HCT116 (cell line): ENCODE data around the gene ACSF2. TPM values are rescaled to one million over a fixed set of nuclear protein-coding genes. Genes with fewer than 3 reads are reported as not detected.

ENCODE experiments used
- ATAC-seq: fragments of 200-7000 bp; cut with Tn5 transposase; 2 replicates; pipeline ENCODE4 v1.9.1; 2020; ENCODE audit warnings: mild to moderate bottlenecking, moderate library complexity
- BruUV-seq: library from RNA; stranded (reverse); fragments of 400-500 nt; replicated peaks from 2 replicates; lab custom pipeline; 2021; lab: Mats Ljungman, UMichigan
- CTCF ChIA-PET: fragments of 300-600 bp; sonication (Branson Sonifier 250); formaldehyde crosslinking; loops from one replicate; lab custom pipeline; 2021; ENCODE audit warnings: antibody characterized with exemption; lab: Charles Lee
- POLR2A ChIA-PET: fragments of 300-600, 350-600 bp; sonication (Branson Sonifier 250); formaldehyde crosslinking; loops from one replicate; lab custom pipeline; 2021; ENCODE audit warnings: antibody characterized with exemption; lab: Charles Lee
- RAD21 ChIA-PET, 2 experiments: fragments of 300-600 bp; sonication (Branson Sonifier 250); formaldehyde crosslinking; loops; one replicate each; lab custom pipeline; 2023; ENCODE audit warnings: low total read pairs in 2 of 2; ENCODE audit not compliant: uncharacterized antibody in 2 of 2, unreplicated experiment in 2 of 2, low non-redundant PET in 1 of 2; lab: Charles Lee
- DNase-seq: peaks from one replicate; pipeline ENCODE4 v3.0.0-alpha.2; 2010; ENCODE audit warnings: low read depth, low spot score
- H2AFZ ChIP-seq: fragments of 200-600 bp; shearing (Covaris generic), sonication (generic); 2 replicates; pipeline ENCODE4 v1.6.1; 2017; ENCODE audit warnings: low read depth, mixed run types, mixed read lengths, antibody characterized with exemption, low read length; ENCODE audit not compliant: poor library complexity, severe bottlenecking
- H3K27ac ChIP-seq: 2 replicates; pipeline ENCODE4 v1.5.1; 2012; ENCODE audit warnings: low read depth, low read length
- H3K27me3 ChIP-seq: fragments of 200-600 bp; sonication (generic); 2 replicates; pipeline ENCODE4 v1.6.1; 2016; ENCODE audit warnings: mixed run types, low read length, mixed read lengths; ENCODE audit not compliant: insufficient read depth
- H3K36me3 ChIP-seq, 2 experiments: fragments of 200-500 bp in 1 of 2; fragments of 200-600 bp in 1 of 2; sonication (Bioruptor generic) in 1 of 2; sonication (generic) in 1 of 2; 2 replicates each; pipeline versions ENCODE4 v1.5.1 to v1.6.1; 2014 to 2016; ENCODE audit warnings: low read length in 2 of 2, inconsistent platforms in 1 of 2, mixed read lengths in 1 of 2, mixed run types in 1 of 2; ENCODE audit not compliant: insufficient read depth in 2 of 2, control insufficient read depth in 1 of 2
- H3K4me1 ChIP-seq, 2 experiments: fragments of 200-600 bp in 1 of 2; sonication (generic) in 1 of 2; 2 replicates each; pipeline versions ENCODE4 v1.5.1 to v1.6.1; 2012 to 2017; ENCODE audit warnings: low read length in 2 of 2, inconsistent platforms in 1 of 2, mild to moderate bottlenecking in 1 of 2, mixed read lengths in 1 of 2, mixed run types in 1 of 2, moderate library complexity in 1 of 2; ENCODE audit not compliant: insufficient read depth in 2 of 2, control insufficient read depth in 1 of 2
- H3K4me2 ChIP-seq: fragments of 200-600 bp; sonication (generic); 2 replicates; pipeline ENCODE4 v1.6.1; 2017; ENCODE audit warnings: mixed run types, low read length, mixed read lengths
- H3K4me3 ChIP-seq, 2 experiments: fragments of 200-600 bp in 1 of 2; sonication (generic) in 1 of 2; replicated peaks in 1 of 2; 2 replicates each; pipeline ENCODE4 v1.5.1; 2011 to 2016; ENCODE audit warnings: low read length in 2 of 2, control low read depth in 1 of 2, low read depth in 1 of 2, mild to moderate bottlenecking in 1 of 2, mixed read lengths in 1 of 2, mixed run types in 1 of 2
- H3K79me2 ChIP-seq: fragments of 200-600 bp; sonication (generic); 2 replicates; pipeline ENCODE4 v1.6.1; 2017; ENCODE audit warnings: mild to moderate bottlenecking, mixed run types, low read length, moderate library complexity, mixed read lengths; ENCODE audit not compliant: insufficient read depth
- H3K9ac ChIP-seq: fragments of 200-600 bp; sonication (generic); 2 replicates; pipeline ENCODE4 v1.6.1; 2016; ENCODE audit warnings: low read length, mixed read lengths
- H3K9me2 ChIP-seq: fragments of 200-600 bp; sonication (generic), shearing (Covaris generic); 2 replicates; pipeline ENCODE4 v1.6.1; 2017; ENCODE audit warnings: mixed run types, mild to moderate bottlenecking, moderate library complexity; ENCODE audit not compliant: insufficient read depth
- H3K9me3 ChIP-seq, 2 experiments: fragments of 200-500 bp in 1 of 2; fragments of 200-600 bp in 1 of 2; sonication (Bioruptor generic) in 1 of 2; sonication (generic) in 1 of 2; 2 replicates each; pipeline ENCODE4 v1.6.1; 2014 to 2017; ENCODE audit warnings: low read length in 2 of 2, mixed read lengths in 2 of 2, inconsistent platforms in 1 of 2, low read depth in 1 of 2, mild to moderate bottlenecking in 1 of 2, mixed run types in 1 of 2, moderate library complexity in 1 of 2; ENCODE audit not compliant: control insufficient read depth in 1 of 2, insufficient read depth in 1 of 2
- H4K20me1 ChIP-seq: fragments of 200-600 bp; sonication (generic), shearing (Covaris generic); 2 replicates; pipeline ENCODE4 v1.6.1; 2017; ENCODE audit warnings: mixed run types, mild to moderate bottlenecking, moderate library complexity; ENCODE audit not compliant: insufficient read depth
- ATF3 ChIP-seq: IDR thresholded peaks from 2 replicates; pipeline ENCODE4 v1.6.1; 2012
- CTCF ChIP-seq, 3 experiments: fragments of 200-600 bp in 1 of 3; sonication (generic) in 1 of 3; IDR thresholded peaks in 2 of 3; conservative IDR thresholded peaks in 1 of 3; 2 replicates each; pipeline ENCODE4 v1.5.1; 2012 to 2017; ENCODE audit warnings: low read depth in 2 of 3, low read length in 2 of 3, antibody characterized with exemption in 1 of 3, borderline replicate concordance in 1 of 3, control low read depth in 1 of 3, mild to moderate bottlenecking in 1 of 3, mixed read lengths in 1 of 3, mixed run types in 1 of 3, moderate library complexity in 1 of 3; ENCODE audit not compliant: insufficient read depth in 1 of 3
- ELF1 ChIP-seq: IDR thresholded peaks from 2 replicates; pipeline ENCODE4 v1.6.1; 2012; ENCODE audit warnings: low read depth, borderline replicate concordance
- EZH2 ChIP-seq: fragments of 200-600 bp; sonication (generic); IDR thresholded peaks from 2 replicates; pipeline ENCODE4 v1.6.1; 2017; ENCODE audit warnings: antibody characterized with exemption, mixed run types
- JUND ChIP-seq: IDR thresholded peaks from 2 replicates; pipeline ENCODE4 v1.6.1; 2012
- MAX ChIP-seq: IDR thresholded peaks from 2 replicates; pipeline ENCODE4 v1.6.1; 2012
- RAD21 ChIP-seq: IDR thresholded peaks from 2 replicates; pipeline ENCODE4 v1.6.1; 2012; ENCODE audit warnings: low read depth, mild to moderate bottlenecking
- REST ChIP-seq: IDR thresholded peaks from 2 replicates; pipeline ENCODE4 v1.6.1; 2012; ENCODE audit warnings: low read depth
- SIN3A ChIP-seq: IDR thresholded peaks from 2 replicates; pipeline ENCODE4 v1.6.1; 2012; ENCODE audit warnings: low read depth
- SP1 ChIP-seq: IDR thresholded peaks from 2 replicates; pipeline ENCODE4 v1.6.1; 2012; ENCODE audit warnings: low read depth
- TCF7L2 ChIP-seq: IDR thresholded peaks from 2 replicates; pipeline ENCODE4 v1.7.0; 2011; ENCODE audit warnings: borderline replicate concordance, inconsistent platforms; ENCODE audit not compliant: insufficient read depth, insufficient read length; ENCODE audit errors: extremely low read depth
- YY1 ChIP-seq: IDR thresholded peaks from 2 replicates; pipeline ENCODE4 v1.6.1; 2011; ENCODE audit warnings: low read length, low read depth, moderate library complexity, mild to moderate bottlenecking; ENCODE audit not compliant: insufficient replicate concordance; ENCODE audit errors: extremely low read depth
- ZBTB33 ChIP-seq: IDR thresholded peaks from 2 replicates; pipeline ENCODE4 v1.6.1; 2011; ENCODE audit warnings: mild to moderate bottlenecking, low read length, moderate library complexity; ENCODE audit not compliant: insufficient replicate concordance; ENCODE audit errors: extremely low read depth
- ZFX ChIP-seq: fragments of 450-650 bp; IDR thresholded peaks from 2 replicates; pipeline ENCODE4 v1.6.1; 2017
- ZNF274 ChIP-seq: fragments of 200-500 bp; sonication (Bioruptor generic); IDR thresholded peaks from 2 replicates; pipeline ENCODE4 v1.6.1; 2014; ENCODE audit warnings: mild to moderate bottlenecking, low read depth, low read length, inconsistent platforms
- intact Hi-C: fragments of 100-400 bp; cut with micrococcal nuclease; formaldehyde crosslinking; loops from 2 replicates; pipeline ENCODE4 v1.10.0; 2022
- total RNA-seq: library from RNA; stranded (reverse); gene quantifications from one replicate; pipeline ENCODE4 v1.2.1, GENCODE V29; 2021; ENCODE audit not compliant: unreplicated experiment

Gene ACSF2
- total RNA-seq, 1 experiment from 2014 or later = 52.4 TPM

GRCh38 chr17:50467114-50467854 lies 41.3 kb downstream of the ACSF2 start (continued):
- TF ChIP-seq TCF7L2 (no peak), JUND (no peak), ZFX (no peak), SIN3A (no peak), ELF1 (no peak), MAX (no peak), YY1 (no peak)

GRCh38 chr17:50467855-50468303 lies 41.9 kb downstream of the ACSF2 start:
- Histone ChIP-seq H3K79me2 (no peaks in the 10 kb centered on the region), H3K9me2 (no peaks in the 10 kb centered on the region), H3K4me1 (peaks cover 4 to 16% of the 10 kb centered on the region in 2 experiments; a peak in 2 of 4 replicates), H3K9me3 (no peaks in the 10 kb centered on the region), H4K20me1 (no peaks in the 10 kb centered on the region), H3K27me3 (no peaks in the 10 kb centered on the region), H2AFZ (no peak overlapping the region), H3K4me2 (no peak overlapping the region), H3K27ac (no peak overlapping the region), H3K4me3 (no peak overlapping the region), H3K36me3 (no peaks in the 10 kb centered on the region), H3K9ac (no peak overlapping the region)
- POLR2A ChIA-PET = interaction anchor here (0.8 kb wide), 1 partner anchor 10 kb away, joined by 3 read pairs; no protein-coding TSS in a partner anchor
- BruUV-seq = no TSS peak
- RAD21 ChIA-PET = no interaction called here
- TF ChIP-seq ZNF274 (no peak), EZH2 (no peak), JUND (no peak), TCF7L2 (no peak), RAD21 (no peak), SP1 (no peak), ZBTB33 (no peak), ZFX (no peak), REST (no peak), CTCF (IDR thresholded peaks at IDR 0.05 in 2 of 3, conservative IDR thresholded peaks at IDR 0.05 in 1 of 3; ENCODE audit: borderline replicate concordance in 1 of 3, insufficient read depth in 1 of 3, low read depth in 2 of 3, low read length in 2 of 3) (no peak), ATF3 (no peak)
- intact Hi-C loops = no loop called here
- DNase-seq (no peak), ATAC-seq (no peak)
- CTCF ChIA-PET = interaction anchor here (0.5 kb wide), 1 partner anchor 241 kb away, joined by 3 read pairs; no protein-coding TSS in a partner anchor
